HG03039 (cell line): ENCODE results near the gene CTF1.

Source experiments
- ATAC-seq: cut with Tn5 transposase; IDR thresholded peaks from one replicate; pipeline ENCODE4 v1.9.1; 2021; ENCODE audit warnings: mild to moderate bottlenecking, moderate library complexity; ENCODE audit not compliant: unreplicated experiment

The CTF1 gene

GRCh38 chr16:30951193-30951592 is 54.8 kb downstream of the CTF1 start:
- ATAC-seq = no peak

DNA sequence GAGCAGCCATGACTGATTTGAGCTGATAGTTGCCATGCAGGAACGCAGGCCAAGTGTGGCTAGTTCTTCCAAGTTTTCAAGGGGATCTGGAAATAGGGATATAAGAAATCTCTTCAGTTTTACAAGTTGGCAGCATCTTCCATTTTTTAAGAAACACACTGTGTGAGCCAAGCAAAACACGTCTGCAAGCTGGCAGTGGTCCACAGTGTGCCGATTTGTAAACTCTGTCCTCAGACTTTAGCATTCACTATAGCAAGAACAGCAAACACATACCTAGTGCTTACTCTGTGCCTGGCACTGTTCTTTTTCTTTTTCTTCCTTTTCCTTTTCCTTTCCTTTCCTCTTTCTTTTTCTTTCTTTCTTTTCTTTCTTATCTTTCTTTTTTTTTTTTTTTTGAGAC is 55.3 kb downstream of the CTF1 start:
- no peak for ATAC-seq

DNA sequence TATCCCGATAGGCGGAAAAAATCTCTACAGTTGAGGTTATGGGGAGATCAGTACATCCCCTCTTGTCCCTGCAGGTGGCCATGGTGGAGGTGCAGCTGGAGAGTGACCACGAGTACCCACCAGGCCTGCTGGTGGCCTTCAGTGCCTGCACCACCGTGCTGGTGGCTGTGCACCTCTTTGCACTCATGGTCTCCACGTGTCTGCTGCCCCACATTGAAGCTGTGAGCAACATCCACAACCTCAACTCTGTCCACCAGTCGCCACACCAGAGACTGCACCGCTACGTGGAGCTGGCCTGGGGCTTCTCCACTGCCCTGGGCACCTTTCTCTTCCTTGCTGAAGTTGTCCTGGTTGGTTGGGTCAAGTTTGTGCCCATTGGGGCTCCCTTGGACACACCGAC is 56.7 kb downstream of the CTF1 start:
- no peak for ATAC-seq
